GM19463 (cell line): Measurements from ENCODE around the gene MORN5.

Experiments
- ATAC-seq: cut with Tn5 transposase; IDR thresholded peaks from one replicate; pipeline ENCODE4 v1.9.1; 2021; ENCODE audit warnings: mild to moderate bottlenecking, moderate library complexity; ENCODE audit not compliant: unreplicated experiment

Gene MORN5

GRCh38 chr9:122228191-122228567, 68.5 kb downstream of the MORN5 start:
- ATAC-seq = no peak

- no peak for ATAC-seq
Measured at GRCh38 chr9:122228568-122229484, 69.1 kb downstream of the MORN5 start, which contains the start of gene LHX6. LHX6 (minus strand) TSS chr9:122228957; CDS start chr9:122228740, 217 bp downstream.

- no peak for ATAC-seq
Measured at GRCh38 chr9:122229485-122229837, 69.8 kb downstream of the MORN5 start.

GRCh38 chr9:122232796-122233306, 73.1 kb downstream of the MORN5 start:
- no peak for ATAC-seq

DNA sequence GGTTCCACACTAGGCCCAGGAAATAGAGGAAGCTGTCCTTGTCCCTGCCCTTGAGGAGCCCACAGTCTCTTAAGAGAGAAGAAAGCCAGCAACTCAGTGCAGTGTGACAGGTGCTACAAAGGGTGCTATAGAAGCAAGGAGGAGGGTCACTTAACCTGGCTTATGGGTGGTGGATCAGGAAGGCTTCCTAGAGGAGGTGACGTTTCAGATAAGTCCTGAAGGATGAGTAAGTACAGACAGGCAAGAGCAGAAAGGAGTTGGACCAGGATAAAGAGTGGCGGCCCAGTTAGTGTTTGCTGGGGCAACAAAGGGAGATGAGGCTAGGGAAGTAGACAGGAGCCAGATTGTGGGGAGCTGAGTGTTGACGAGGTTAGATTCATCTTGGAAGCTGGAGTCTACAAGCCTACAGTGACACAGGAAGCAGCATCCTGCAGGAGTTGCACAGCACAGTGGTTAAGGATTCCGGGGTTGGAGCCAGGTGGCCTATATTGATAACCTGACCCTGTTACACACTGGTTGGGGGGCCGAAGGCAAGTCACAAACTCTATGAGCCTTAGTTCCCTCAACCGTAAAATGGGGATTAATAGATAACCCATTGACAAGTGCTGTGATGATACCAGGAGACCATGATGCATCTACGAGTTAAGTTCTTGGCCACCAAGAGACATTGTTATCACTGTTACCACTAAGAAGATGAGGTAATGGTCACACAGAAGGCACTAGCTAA, 74.5 kb downstream of the MORN5 start:
- no peak for ATAC-seq

GRCh38 chr9:122236681-122237080, 77.0 kb downstream of the MORN5 start:
- no peak for ATAC-seq

- no peak for ATAC-seq
Measured at GRCh38 chr9:122239722-122240121, 80.0 kb downstream of the MORN5 start.

DNA sequence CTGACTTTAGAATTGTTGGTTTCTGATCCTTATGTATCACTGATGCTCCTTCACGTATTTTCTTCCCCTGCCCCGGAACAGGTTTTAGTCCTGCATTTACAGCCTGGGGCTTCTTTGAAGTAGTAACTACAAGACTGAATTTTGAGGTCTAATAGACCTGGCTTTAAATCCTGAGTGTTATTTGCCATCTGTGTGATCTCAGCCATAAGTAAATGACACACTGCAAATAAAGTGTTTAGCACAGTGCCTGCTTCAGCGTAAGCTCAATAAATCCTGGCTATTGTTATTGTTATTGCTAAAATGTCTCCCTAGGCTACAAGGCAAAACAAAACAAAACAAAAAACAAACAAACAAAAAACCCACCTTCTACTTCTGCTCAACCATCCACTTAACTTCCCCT, 84.6 kb downstream of the MORN5 start:
- ATAC-seq = no peak

GRCh38 chr9:122246666-122247065, 87.0 kb downstream of the MORN5 start:
- no peak for ATAC-seq

- ATAC-seq = no peak
Measured at GRCh38 chr9:122248448-122248865, 88.7 kb downstream of the MORN5 start.
